Stimulated activated memory B cell treated with anti-CD40 and anti-IgM and Interleukin-4, amounts not matched to agents 10 μg/mL and 1 μg/mL and 100 μg/mL, for 72 hours (primary cell): ENCODE results near the gene RHOU.
"Not testable (repeated sequence)": the region's sequence is repeated elsewhere in the genome, so short reads cannot be mapped to it uniquely, and the experiment has no call there.

ENCODE experiments used
- ATAC-seq: fragments of 150-1000 bp; cut with Tn5 transposase; 2 replicates; pipeline ENCODE4 v1.10.0; 2021
- H3K27ac Mint-ChIP-seq: one replicate; pipeline ENCODE4 v1.8.0; 2022; ENCODE audit warnings: mild to moderate bottlenecking, mixed read lengths
- H3K27me3 Mint-ChIP-seq: one replicate; pipeline ENCODE4 v1.8.0; 2022; ENCODE audit warnings: mixed read lengths
- H3K36me3 Mint-ChIP-seq: one replicate; pipeline ENCODE4 v1.8.0; 2022; ENCODE audit warnings: mixed read lengths
- H3K4me1 Mint-ChIP-seq: one replicate; pipeline ENCODE4 v1.8.0; 2022; ENCODE audit warnings: mixed read lengths
- H3K4me3 Mint-ChIP-seq: one replicate; pipeline ENCODE4 v1.8.0; 2022; ENCODE audit warnings: mild to moderate bottlenecking, moderate library complexity, mixed read lengths
- H3K9me3 Mint-ChIP-seq: one replicate; pipeline ENCODE4 v1.8.0; 2022; ENCODE audit warnings: mixed read lengths

Gene RHOU

GRCh38 chr1:228765168-228765946 is 30.1 kb downstream of the RHOU start:
- peaks cover 10% of the 10 kb centered on the region for H3K4me1 Mint-ChIP-seq
- no peak for ATAC-seq
- H3K27me3 Mint-ChIP-seq = peaks cover 30% of the 10 kb centered on the region
- no peaks in the 10 kb centered on the region for H3K36me3 Mint-ChIP-seq
- no peak overlapping the region for H3K27ac Mint-ChIP-seq
- no peak overlapping the region for H3K4me3 Mint-ChIP-seq
- no peaks in the 10 kb centered on the region for H3K9me3 Mint-ChIP-seq

GRCh38 chr1:228766788-228767187 is 31.5 kb downstream of the RHOU start:
- no peak overlapping the region for H3K27ac Mint-ChIP-seq
- ATAC-seq = no peak
- no peaks in the 10 kb centered on the region for H3K36me3 Mint-ChIP-seq
- peaks cover 10% of the 10 kb centered on the region for H3K4me1 Mint-ChIP-seq
- H3K9me3 Mint-ChIP-seq = no peaks in the 10 kb centered on the region
- H3K4me3 Mint-ChIP-seq = no peak overlapping the region
- peaks cover 36% of the 10 kb centered on the region for H3K27me3 Mint-ChIP-seq

GRCh38 chr1:228767636-228768354 is 32.5 kb downstream of the RHOU start:
- Mint-ChIP-seq H3K4me1 (peaks cover 10% of the 10 kb centered on the region), H3K36me3 (no peaks in the 10 kb centered on the region), H3K27me3 (peaks cover 36% of the 10 kb centered on the region), H3K27ac (no peak overlapping the region), H3K9me3 (no peaks in the 10 kb centered on the region), H3K4me3 (no peak overlapping the region)
- no peak for ATAC-seq

- H3K27ac Mint-ChIP-seq = no peak overlapping the region
- no peak for ATAC-seq
- H3K4me1 Mint-ChIP-seq = peaks cover 10% of the 10 kb centered on the region
- H3K9me3 Mint-ChIP-seq = no peaks in the 10 kb centered on the region
- no peaks in the 10 kb centered on the region for H3K36me3 Mint-ChIP-seq
- H3K4me3 Mint-ChIP-seq = no peak overlapping the region
- H3K27me3 Mint-ChIP-seq = peaks cover 36% of the 10 kb centered on the region
Observed at GRCh38 chr1:228768355-228769000, 33.2 kb downstream of the RHOU start.

GRCh38 chr1:228770779-228771223 is 35.5 kb downstream of the RHOU start:
- ATAC-seq = no peak
- no peaks in the 10 kb centered on the region for H3K36me3 Mint-ChIP-seq
- no peak overlapping the region for H3K27ac Mint-ChIP-seq
- peaks cover 44% of the 10 kb centered on the region for H3K27me3 Mint-ChIP-seq
- peaks cover under 1% of the 10 kb centered on the region for H3K4me1 Mint-ChIP-seq
- no peak overlapping the region for H3K4me3 Mint-ChIP-seq
- H3K9me3 Mint-ChIP-seq = no peaks in the 10 kb centered on the region

- no peak for ATAC-seq
- Mint-ChIP-seq H3K4me1 (no peaks in the 10 kb centered on the region), H3K4me3 (no peak overlapping the region), H3K27me3 (peaks cover 39% of the 10 kb centered on the region), H3K9me3 (no peaks in the 10 kb centered on the region), H3K27ac (no peak overlapping the region), H3K36me3 (no peaks in the 10 kb centered on the region)
Observed at GRCh38 chr1:228772516-228773212, 37.4 kb downstream of the RHOU start.

GRCh38 chr1:228775946-228776345 is 40.7 kb downstream of the RHOU start:
- H3K27me3 Mint-ChIP-seq = peaks cover 18% of the 10 kb centered on the region
- H3K36me3 Mint-ChIP-seq, ATAC-seq, H3K4me1 Mint-ChIP-seq, H3K9me3 Mint-ChIP-seq, H3K4me3 Mint-ChIP-seq, H3K27ac Mint-ChIP-seq: not testable (repeated sequence)

- Mint-ChIP-seq H3K9me3 (no peaks in the 10 kb centered on the region), H3K4me3 (no peak overlapping the region), H3K4me1 (no peaks in the 10 kb centered on the region), H3K36me3 (no peaks in the 10 kb centered on the region), H3K27me3 (peaks cover 17% of the 10 kb centered on the region), H3K27ac (no peak overlapping the region)
- no peak for ATAC-seq
Observed at GRCh38 chr1:228776449-228776848, 41.2 kb downstream of the RHOU start.

GRCh38 chr1:228777236-228777635 is 42.0 kb downstream of the RHOU start:
- Mint-ChIP-seq H3K4me3 (no peak overlapping the region), H3K27me3 (peaks cover 17% of the 10 kb centered on the region), H3K4me1 (no peaks in the 10 kb centered on the region), H3K36me3 (no peaks in the 10 kb centered on the region), H3K9me3 (no peaks in the 10 kb centered on the region), H3K27ac (no peak overlapping the region)
- no peak for ATAC-seq

GRCh38 chr1:228778026-228778425 is 42.7 kb downstream of the RHOU start:
- no peak for ATAC-seq
- H3K36me3 Mint-ChIP-seq = no peaks in the 10 kb centered on the region
- H3K9me3 Mint-ChIP-seq = no peaks in the 10 kb centered on the region
- no peak overlapping the region for H3K27ac Mint-ChIP-seq
- no peak overlapping the region for H3K4me3 Mint-ChIP-seq
- H3K27me3 Mint-ChIP-seq = peaks cover 17% of the 10 kb centered on the region
- H3K4me1 Mint-ChIP-seq = no peaks in the 10 kb centered on the region

- Mint-ChIP-seq H3K9me3 (no peaks in the 10 kb centered on the region), H3K4me3 (no peak overlapping the region), H3K27ac (no peak overlapping the region), H3K27me3 (peaks cover 17% of the 10 kb centered on the region), H3K36me3 (no peaks in the 10 kb centered on the region), H3K4me1 (no peaks in the 10 kb centered on the region)
- no peak for ATAC-seq
Observed at GRCh38 chr1:228778466-228778865, 43.2 kb downstream of the RHOU start.

GRCh38 chr1:228778961-228779360 is 43.7 kb downstream of the RHOU start:
- H3K27me3 Mint-ChIP-seq = peaks cover 20% of the 10 kb centered on the region
- no peaks in the 10 kb centered on the region for H3K9me3 Mint-ChIP-seq
- no peaks in the 10 kb centered on the region for H3K36me3 Mint-ChIP-seq

GRCh38 chr1:228781161-228781808 is 46.0 kb downstream of the RHOU start:
- Mint-ChIP-seq H3K4me3 (no peak overlapping the region), H3K4me1 (no peaks in the 10 kb centered on the region), H3K27me3 (peaks cover 22% of the 10 kb centered on the region), H3K9me3 (no peaks in the 10 kb centered on the region), H3K36me3 (no peaks in the 10 kb centered on the region), H3K27ac (no peak overlapping the region)
- ATAC-seq = no peak

More at GRCh38 chr1:228778961-228779360, 43.7 kb downstream of the RHOU start:
- Mint-ChIP-seq H3K27ac (no peak overlapping the region), H3K4me1 (no peaks in the 10 kb centered on the region), H3K4me3 (no peak overlapping the region)
- ATAC-seq = no peak

- Mint-ChIP-seq H3K9me3 (no peaks in the 10 kb centered on the region), H3K4me3 (no peak overlapping the region), H3K4me1 (no peaks in the 10 kb centered on the region), H3K36me3 (no peaks in the 10 kb centered on the region), H3K27ac (no peak overlapping the region), H3K27me3 (peaks cover 22% of the 10 kb centered on the region)
- ATAC-seq = no peak
Observed at GRCh38 chr1:228781809-228782661, 46.8 kb downstream of the RHOU start.
